Right atrium auricular region (tissue), 2 donors: ENCODE data around the gene FGD4. TPM values are rescaled to one million over a fixed set of nuclear protein-coding genes. Genes with fewer than 3 reads are reported as not detected.

Experiments
- DNase-seq: peaks from one replicate; pipeline ENCODE4 v3.0.0-alpha.2; 2019; ENCODE audit warnings: low spot score
- H3K27ac ChIP-seq, 2 donors: fragments of 200-600 bp; sonication (generic); 1 replicate in 1 of 2; 2 replicates in 1 of 2; pipeline ENCODE4 v1.5.1; 2016 to 2019
- H3K27me3 ChIP-seq, 2 donors: fragments of 200-600 bp; sonication (generic); one replicate each; pipeline versions ENCODE4 v1.5.1 to v1.6.0; 2017 to 2019
- H3K36me3 ChIP-seq: fragments of 200-600 bp; sonication (generic); one replicate; pipeline ENCODE4 v1.5.1; 2016
- H3K4me1 ChIP-seq, 2 donors: fragments of 200-600 bp; sonication (generic); one replicate each; pipeline versions ENCODE4 v1.5.1 to v1.6.0; 2017 to 2019
- H3K4me3 ChIP-seq, 2 donors: fragments of 200-600 bp; sonication (generic); 1 replicate in 1 of 2; 2 replicates in 1 of 2; pipeline ENCODE4 v1.5.1; 2017 to 2019; ENCODE audit warnings: mild to moderate bottlenecking in 1 of 2, moderate library complexity in 1 of 2
- H3K9me3 ChIP-seq, 2 donors: fragments of 200-600 bp; sonication (generic); one replicate each; pipeline ENCODE4 v1.5.1; 2019
- CTCF ChIP-seq, 2 donors: fragments of 200-600 bp; sonication (generic); IDR thresholded peaks; one replicate each; pipeline ENCODE4 v1.5.1; 2019; ENCODE audit warnings: antibody characterized with exemption in 2 of 2
- total RNA-seq, 2 donors: library from RNA; depleted of rRNA; stranded (reverse); fragments of >200 nt; gene quantifications; one replicate each; pipeline ENCODE4 v1.1.0, GENCODE V29; 2016

Gene FGD4
- total RNA-seq, 2 donors from 2014 or later: 13.5 to 16.2 TPM

- Histone ChIP-seq H3K27ac (no peak overlapping the region), H3K36me3 (no peaks in the 10 kb centered on the region), H3K4me1 (peaks cover 0 to 6% of the 10 kb centered on the region in 2 donors), H3K4me3 (no peak overlapping the region), H3K9me3 (no peaks in the 10 kb centered on the region), H3K27me3 (no peaks in the 10 kb centered on the region)
- no peak for DNase-seq
- TF ChIP-seq CTCF (IDR thresholded peaks at IDR 0.05): no peak
These were observed 293.7 kb downstream of the FGD4 start for GRCh38 chr12:32693036-32693435.
